H1 (cell line): Measurements from ENCODE around the gene TXNDC12. TPM values are rescaled to one million over a fixed set of nuclear protein-coding genes. Genes with fewer than 3 reads are reported as not detected.

Experiments used
- ASH2L ChIP-seq: fragments of 200-600, 300-600 bp; sonication (generic); IDR thresholded peaks from one replicate; pipeline ENCODE4 v1.7.1; 2017; ENCODE audit warnings: low read length
- NANOG ChIP-seq: IDR thresholded peaks from 2 replicates; pipeline ENCODE4 v1.6.1; 2011; ENCODE audit warnings: low read length, low read depth, mild to moderate bottlenecking, inconsistent platforms; ENCODE audit not compliant: insufficient read depth, poor library complexity, severe bottlenecking
- POLR2A ChIP-seq, 2 experiments: IDR thresholded peaks; 1 replicate in 1 of 2; 2 replicates in 1 of 2; pipeline ENCODE4 v1.6.1; 2011; ENCODE audit warnings: low read depth in 2 of 2, low read length in 2 of 2, mild to moderate bottlenecking in 2 of 2; ENCODE audit errors: control extremely low read depth in 1 of 2
- TBP ChIP-seq: IDR thresholded peaks from 2 replicates; pipeline ENCODE4 v1.6.1; 2011; ENCODE audit warnings: low read depth, low read length, improper control_type of control experiment
- polyA plus RNA-seq, 7 experiments: library from polyadenylated mRNA; depleted of rRNA in 3 of 7; stranded (reverse) in 5 of 7; unstranded in 2 of 7; fragments of >200 nt in 5 of 7; fragments of 200-250 nt in 2 of 7; gene quantifications; 1 replicate in 5 of 7; 2 replicates in 1 of 7; 4 replicates in 1 of 7; pipeline versions ENCODE4 v1.2.1 to v1.2.3, GENCODE V29; 2011 to 2013; ENCODE audit warnings: missing spikeins in 2 of 7, mixed read lengths in 2 of 7
- total RNA-seq: library from RNA; stranded (reverse); fragmentation: NEBNext Ultra II Directional; extraction: Animal tissue kit (Norgen Biotek cat#: 25700); gene quantifications from 2 replicates; pipeline ENCODE4 v1.2.1, GENCODE V29; 2021

TXNDC12 gene
- total and polyA plus RNA-seq, 2 of the 8 experiments (the other 6 are each of a cell fraction or from before 2014, with no cell fraction given): 35.2 to 89.8 TPM

GRCh38 chr1:51990478-51990965 is 64.5 kb downstream of the TXNDC12 start, which contains the start of gene RAB3B (continued):
- peak; percentile 1 for TF ChIP-seq NANOG
- peak; percentile 66 for TF ChIP-seq ASH2L
- TF ChIP-seq POLR2A (IDR thresholded peaks at IDR 0.05; ENCODE audit: control extremely low read depth in 1 of 2, low read depth in 2 of 2, low read length in 2 of 2): peak in 1 of 2 experiments; percentile 78; a peak in 2 of 3 replicates
- TF ChIP-seq TBP: peak; percentile 75
